Keratinocyte (primary cell): ENCODE measurements around the gene GSC2.

Experiments
- CTCF ChIP-seq, 3 experiments: IDR thresholded peaks in 1 of 3; conservative IDR thresholded peaks in 1 of 3; optimal IDR thresholded peaks in 1 of 3; 2 replicates in 2 of 3; 3 replicates in 1 of 3; pipeline versions ENCODE3 to v1.5.1; 2011; ENCODE audit warnings: low read length in 3 of 3, mild to moderate bottlenecking in 3 of 3, moderate library complexity in 2 of 3, control low read depth in 1 of 3, inconsistent platforms in 1 of 3; ENCODE audit not compliant: insufficient read depth in 2 of 3; ENCODE audit errors: extremely low read depth in 1 of 3
- EZH2 ChIP-seq: IDR thresholded peaks from one replicate; pipeline ENCODE4 v1.6.1; 2012; ENCODE audit warnings: inconsistent platforms, mild to moderate bottlenecking, low read length, moderate library complexity

- TF ChIP-seq CTCF (optimal IDR thresholded peaks at IDR 0.05 in 1 of 3, IDR thresholded peaks at IDR 0.05 in 1 of 3, conservative IDR thresholded peaks at IDR 0.05 in 1 of 3; ENCODE audit: extremely low read depth in 1 of 3, insufficient read depth in 2 of 3, low read length in 3 of 3) (no peak), EZH2 (no peak)
Observed at GRCh38 chr22:19098157-19098556, 51.9 kb downstream of the GSC2 start.
